ENCODE measurements around the gene SLC4A5.
A peak's percentile ranks its signal among the peaks of the same experiment; 100 is the strongest.
"Not testable (repeated sequence)": the region's sequence is repeated elsewhere in the genome, so short reads cannot be mapped to it uniquely, and the experiment has no call there.

The SLC4A5 gene

DNA sequence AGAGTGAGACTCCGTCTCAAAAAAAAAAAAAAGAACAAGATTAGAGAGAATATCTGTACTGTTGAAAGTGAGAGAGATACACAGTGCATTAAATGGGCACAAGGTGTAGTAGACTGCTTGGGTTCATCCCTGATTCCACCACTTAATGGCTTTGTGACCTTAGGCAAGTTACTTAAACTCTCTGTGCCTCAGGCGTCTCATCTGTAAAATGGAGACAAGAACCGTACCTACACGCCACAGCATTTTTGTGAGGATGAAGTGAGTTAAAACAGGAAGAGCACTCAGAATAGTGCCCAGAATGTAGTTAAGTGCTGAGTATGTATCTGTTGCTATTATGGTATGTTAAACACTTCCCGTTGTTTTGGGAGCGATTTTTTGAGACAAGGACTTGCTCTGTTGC lies 80.5 kb downstream of the SLC4A5 start:
- no peak for DNase-seq

DNA sequence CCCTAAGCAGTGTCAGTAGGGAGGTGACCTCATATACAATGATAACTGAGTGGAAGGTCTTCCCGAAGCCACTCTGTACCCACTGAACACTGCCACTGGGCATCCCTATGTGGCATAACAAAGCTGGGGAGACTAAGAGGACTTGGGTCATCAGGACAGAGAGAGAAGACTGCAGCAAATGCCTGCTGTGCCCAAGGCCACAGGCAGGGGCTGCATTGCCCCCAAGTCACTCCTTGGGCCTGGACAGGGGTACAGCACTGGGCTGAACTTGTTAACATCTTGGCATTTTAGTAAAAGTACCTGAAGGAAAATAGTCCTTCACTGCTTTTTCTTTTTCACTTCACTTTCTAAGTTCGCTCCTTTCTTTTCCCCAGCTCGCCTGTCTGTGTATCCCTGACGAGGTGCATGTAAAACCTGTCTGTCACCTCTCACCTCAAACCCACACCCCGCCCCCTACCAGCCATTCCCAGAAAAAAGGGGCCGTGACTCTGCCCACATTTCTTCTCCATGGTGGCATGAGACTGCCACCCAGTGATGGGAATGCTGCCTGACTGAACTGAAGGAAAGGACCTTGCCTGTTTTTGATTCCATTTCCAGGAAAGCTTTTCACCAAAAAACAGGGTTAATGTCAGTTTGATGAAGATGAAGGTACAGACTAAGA lies 81.9 kb downstream of the SLC4A5 start:
- no peak for DNase-seq

DNA sequence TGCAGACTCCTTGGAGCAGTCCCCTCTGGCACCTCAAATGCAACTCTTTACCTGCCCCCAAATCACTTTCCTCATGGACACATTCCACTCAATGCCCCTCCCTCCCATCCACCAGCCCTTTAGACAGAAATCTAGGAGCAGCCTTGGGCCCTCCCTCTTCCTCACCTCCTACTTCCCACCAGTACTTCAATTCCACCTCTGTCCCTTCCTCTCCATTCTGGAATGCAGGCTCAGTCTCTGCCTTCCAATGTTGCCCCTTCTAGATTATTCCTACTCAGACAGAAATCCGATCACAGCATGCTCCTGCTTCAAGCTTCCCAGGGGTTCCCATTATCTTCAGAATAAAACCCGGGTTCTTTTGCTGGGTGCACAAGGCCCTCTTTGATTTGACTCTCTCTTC lies 82.7 kb downstream of the SLC4A5 start:
- no peak for DNase-seq

DNA sequence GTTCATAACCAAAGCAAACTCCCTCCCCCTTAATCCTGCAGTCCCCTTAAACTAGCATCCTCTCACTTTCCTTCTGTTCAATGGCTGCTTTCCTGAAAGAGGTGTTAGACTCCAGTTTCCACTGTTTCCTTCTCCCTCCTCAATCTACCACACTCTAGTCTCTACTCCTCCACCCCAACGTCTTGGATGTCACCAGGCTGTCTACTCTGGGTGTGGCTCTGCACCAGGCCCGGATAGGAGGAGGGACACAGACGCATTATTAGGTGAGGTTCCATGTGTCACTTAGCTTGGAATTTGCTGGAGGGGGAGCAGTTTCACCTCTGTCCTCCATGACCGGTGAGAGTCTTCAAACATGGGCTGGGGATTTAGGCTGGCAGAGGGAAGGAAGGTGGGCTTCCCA lies 83.5 kb downstream of the SLC4A5 start:
- DNase-seq, result no peak

DNA sequence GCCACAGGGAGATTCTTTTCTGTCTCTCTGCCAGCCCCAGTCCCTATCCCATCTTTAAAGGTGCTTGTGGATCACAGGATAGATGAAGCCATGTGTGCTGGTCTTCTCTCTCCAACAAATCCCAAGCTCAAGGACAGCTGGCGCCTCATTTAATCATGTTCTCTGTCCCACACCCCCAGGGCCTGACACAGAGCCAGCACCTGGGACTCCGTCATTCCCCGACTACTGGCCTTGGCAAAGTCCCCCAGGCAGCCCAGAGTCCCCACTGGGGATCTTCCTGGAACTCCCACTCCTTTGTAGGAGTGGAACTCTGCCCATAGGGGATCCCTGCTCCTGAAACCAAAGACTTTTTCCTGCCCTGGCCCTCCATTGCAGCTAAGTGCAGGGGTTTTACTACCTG lies 84.0 kb downstream of the SLC4A5 start:
- no peak for DNase-seq

DNA sequence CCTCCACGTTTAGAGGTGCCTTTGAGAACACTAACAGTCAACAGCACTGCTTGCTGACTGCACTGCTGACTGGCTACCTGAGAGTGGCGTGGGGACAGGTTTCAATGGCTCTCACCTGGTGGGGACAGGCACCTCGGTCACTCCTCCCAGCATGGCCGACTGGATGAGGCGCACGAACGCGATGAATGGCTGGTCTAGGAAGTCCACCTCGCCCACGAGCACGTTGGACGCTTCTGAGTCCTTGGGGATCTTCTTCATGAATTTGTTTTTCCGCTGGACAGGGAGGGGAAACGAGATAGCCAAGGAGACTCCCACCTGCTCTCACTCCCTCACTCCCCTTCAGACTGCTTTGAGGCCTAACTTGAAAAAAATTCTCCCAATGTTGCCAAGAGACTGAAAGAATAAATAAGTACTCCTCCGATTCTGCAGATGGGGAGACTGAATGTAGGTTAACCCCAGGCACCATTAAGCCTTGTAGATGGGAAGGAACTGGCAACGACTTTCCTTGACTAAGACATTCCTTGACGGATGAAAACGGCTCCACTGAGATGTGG lies 87.5 kb downstream of the SLC4A5 start:
- no peak for DNase-seq

DNA sequence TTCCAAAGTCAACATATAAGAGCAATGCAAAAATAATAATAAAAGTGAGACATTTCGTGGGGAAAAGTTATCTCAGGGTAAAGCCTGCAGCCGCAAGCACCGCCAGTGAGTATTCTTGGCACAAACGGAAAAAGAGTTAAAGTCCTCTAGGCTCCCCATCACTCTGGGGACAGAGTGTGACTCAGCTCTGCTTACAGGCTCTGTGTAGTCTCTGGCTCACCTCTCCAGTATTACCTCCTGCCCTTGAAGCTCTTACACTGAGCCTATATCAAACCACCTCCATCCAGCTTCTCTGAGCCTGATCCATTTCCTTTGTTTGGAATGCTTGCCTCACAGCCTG lies 89.3 kb downstream of the SLC4A5 start:
- DNase-seq, result no peak

DNA sequence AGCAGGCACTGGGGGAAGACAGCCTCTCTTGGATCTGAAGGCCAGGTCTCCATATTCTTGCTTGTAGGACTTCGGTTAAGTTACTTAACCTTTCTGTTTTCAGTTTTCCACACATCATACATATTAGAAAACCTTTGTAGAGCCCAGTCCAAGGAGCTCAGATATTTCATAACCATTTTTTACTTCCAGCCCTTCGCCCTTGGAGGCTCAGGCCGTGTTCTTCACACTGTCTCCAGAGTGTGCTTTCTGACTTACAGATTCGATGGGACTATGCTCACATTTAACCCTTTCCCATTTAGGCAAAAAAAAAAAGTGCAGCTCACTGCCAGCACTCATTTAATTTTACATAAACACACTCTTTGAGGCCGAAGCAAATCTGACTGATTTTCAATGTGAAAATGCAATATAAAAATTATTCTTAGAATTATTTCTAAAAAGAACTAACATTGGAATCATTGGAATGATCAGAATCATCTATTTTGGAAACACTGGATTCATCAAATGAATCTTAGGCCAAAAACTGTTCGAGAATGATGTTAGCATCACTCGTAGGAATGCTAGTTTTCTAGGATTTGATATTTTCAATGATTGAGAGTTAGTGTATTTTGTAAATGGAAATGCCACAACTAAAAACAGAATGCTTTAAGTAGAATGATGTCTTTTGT lies 89.8 kb downstream of the SLC4A5 start:
- no peak for DNase-seq

DNA sequence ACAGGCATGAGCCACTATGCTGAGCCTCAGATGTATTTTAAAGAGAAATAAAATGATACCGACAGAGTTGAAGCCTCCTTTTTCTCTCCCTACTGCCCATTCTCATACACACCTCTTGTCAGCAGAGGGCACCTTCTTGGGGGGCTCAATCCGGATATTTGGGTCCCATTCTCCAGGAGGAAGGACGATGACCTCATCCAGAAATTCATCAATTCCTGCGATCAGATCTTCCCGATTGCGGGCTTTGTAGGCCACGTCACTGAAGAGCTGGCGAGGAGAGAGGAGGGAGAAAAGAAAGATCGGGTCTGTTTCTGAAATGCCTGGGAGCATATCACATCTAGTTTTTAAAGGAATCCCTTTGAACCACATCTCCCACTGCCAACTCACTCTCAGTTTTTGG lies 90.4 kb downstream of the SLC4A5 start:
- no peak for DNase-seq

DNA sequence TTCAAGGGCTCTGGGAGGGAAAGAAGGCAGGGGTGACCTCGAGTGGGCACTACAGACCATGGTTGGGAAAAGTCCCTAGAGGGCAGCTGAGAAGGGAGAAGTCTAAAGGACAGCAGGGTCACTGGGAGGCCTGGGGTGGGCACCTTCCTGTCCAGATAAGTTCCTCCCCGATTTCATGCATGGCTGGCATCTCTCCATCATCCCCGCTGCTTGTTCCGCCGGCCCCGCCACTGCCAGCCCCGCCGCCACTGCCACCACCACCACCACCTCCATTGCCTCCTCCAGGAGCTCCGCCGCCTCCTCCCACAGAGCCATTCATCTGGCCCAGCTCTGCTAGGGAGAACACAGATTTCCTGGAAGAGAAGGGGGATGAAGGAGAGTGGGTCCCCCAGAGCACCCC lies 91.2 kb downstream of the SLC4A5 start:
- no peak for DNase-seq

DNA sequence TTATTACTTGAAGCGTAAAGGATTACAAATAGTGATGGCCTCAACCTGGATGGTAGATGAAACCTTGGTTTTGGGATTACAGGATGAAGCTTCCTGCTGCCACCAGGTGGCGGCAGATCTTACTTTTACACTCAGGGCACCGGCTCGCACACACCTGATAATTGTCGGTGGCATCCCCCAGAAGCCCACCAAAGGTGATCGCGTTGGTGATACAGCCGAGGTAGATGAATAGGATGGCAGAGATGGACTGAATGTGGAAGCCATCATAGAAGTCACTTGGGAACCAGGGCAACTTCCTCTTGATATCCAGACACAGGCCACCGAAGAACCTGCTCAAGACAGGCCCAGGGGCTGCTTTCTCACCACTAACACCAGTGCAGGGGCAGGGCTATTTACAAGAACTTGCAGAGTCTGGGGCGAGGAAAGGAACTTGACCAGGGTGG lies 93.0 kb downstream of the SLC4A5 start:
- peak; percentile 65 for DNase-seq

DNA sequence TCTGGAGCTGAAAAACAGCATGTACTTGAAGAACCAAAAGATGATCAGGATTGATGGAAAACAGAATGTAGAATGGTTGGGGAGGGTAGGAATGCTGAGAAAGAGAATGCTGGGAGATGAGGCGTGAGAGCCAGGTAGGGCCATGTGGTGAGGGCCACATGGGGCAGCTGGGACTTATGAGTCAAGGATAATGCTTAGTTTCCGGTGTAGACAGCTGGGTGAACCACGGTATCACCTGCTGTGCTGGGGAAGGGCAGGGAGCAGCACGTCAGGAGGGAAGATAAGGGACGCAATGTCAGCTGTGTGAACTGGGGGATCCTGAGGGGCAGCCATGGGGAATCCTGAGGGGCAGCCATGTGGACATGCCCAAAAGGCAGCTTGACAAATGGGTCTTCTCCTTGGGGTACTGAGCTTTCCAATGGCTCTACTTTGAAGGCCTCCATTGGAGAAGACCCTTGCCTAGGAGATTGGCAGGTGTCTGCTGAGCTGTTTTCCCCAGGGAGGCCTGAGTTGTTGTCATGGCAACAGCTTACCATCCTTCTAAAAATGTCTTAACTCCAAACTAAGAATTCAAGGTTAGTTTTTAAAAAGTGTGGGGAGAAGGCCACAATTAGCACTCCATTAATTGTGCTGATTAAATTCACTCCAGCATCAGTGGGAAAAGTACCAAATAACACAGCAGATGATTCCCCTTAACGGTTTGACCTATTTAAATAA lies 93.7 kb downstream of the SLC4A5 start:
- DNase-seq, result peak; percentile 4

DNA sequence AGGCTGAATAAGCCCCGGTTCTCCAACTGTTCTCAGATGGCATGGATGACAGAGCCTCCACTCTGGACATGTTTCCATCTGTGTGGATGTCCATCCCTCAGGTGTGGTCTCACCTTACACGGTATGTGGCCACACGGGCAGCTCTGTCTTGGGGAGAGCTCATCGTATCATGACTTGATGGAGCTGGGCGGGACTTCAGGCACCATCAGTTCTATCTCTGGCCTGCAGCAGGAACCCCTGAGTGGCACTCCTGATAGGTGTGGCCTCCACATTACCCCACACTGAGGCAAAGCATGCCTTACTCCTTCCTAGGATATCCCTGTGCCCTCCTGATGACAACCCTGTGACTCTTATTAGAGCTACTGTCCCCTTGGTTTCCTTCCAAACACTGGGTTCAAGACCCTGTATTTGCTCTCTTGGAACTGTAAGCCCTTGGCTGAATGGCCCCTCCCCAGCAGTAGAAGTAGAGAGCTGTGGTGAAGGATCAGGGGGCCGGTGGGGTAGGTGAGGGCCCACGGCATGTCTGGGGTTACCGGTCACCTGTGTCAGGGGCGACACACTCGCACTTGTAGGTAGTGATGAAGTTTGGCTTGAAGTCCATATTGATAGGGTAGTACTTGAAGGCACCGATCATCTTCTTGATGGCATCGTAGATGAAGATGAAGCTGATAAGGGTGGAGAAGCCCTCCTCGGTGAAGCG lies 96.6 kb downstream of the SLC4A5 start:
- DNase-seq, result no peak

DNA sequence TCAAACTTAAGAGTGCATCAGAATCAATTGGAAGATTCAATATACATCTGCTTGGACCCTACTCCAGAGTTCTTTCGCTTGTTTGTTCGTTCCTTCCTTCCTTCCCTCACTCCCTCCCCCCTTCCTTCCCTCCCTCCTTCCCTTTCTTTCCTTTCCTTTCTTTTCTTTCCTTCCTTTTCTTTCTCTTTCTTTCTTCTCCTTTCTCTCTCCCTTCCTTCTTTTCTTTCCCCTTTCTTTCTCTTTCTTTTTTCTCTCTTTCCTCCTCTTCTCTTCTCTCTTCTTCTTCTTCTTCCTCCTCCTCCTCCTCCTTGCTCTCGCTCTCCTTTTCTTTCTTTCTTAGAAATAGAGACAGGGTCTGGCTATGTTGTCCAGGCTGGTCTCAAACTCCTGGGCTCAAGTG lies 98.9 kb downstream of the SLC4A5 start:
- no peak for DNase-seq

DNA sequence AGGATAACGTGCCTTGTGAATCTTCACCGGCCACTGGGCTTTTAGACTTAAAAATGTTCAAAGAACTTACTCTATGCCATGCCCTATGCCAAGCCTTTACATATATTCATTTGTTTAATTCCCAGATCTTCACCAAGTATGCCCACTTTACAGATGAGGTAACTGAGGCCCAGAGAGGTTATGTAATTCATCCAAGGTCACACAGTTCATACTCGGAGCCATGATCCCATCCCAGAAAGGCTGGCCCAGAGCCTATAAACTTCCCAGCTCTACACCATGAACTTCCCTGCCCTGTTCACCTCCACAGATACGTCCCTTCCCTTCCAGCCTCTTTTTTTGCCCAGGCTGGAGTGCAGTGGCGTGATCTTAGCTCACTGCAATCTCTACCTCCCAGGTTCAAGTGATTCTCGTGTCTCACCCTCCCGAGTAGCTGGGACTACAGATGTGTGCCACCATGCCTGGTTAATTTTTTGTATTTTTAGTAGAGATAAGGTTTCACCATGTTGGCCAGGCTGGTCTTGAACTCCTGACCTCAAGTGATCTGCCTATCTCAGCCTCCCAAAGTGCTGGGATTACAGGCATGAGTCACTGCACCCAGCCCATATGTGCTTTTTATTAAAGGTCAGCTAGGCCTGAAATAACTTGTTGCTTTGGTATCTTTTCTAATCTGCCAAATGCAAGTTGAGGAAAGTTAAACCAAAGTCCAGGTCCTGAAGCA lies 100.7 kb downstream of the SLC4A5 start:
- DNase-seq, result no peak

DNA sequence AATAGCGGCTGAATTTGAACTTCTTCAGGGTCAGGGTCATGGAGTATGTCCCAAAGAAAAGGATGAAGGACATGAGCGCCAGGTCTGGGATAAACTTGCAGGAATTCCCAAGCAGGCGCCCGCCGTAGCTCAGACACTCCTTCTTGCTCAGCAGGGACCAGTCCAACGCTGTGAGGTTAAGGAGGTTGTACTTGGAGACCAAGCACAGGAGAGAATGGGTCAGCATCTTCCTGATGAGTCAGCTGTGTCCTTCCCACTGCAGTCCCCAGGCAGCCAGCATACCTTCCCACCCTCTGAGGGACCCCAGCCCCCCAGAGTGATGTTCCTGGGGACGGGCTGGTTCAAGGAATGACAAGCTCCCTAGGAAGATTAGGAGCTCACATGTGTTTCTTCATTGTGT lies 103.9 kb downstream of the SLC4A5 start:
- no peak for DNase-seq

DNA sequence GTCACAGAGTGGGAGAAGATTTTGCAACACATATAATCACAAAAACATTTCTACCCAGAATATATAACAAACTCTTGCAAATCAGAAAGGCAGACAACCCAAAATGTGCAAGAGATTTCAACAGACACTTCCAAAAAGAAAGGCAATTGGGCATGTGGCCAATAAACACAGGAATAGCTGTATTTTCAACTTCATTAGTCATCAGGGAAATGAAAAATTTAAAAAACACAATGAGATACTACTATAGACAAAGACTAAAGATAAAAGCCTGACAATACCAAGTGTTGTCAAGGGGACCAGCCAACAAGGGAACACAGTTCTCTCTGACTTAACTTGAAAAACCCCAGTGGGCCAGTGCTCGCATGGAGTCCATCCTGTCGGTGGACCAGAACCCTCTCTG lies 104.3 kb downstream of the SLC4A5 start:
- no peak for DNase-seq

DNA sequence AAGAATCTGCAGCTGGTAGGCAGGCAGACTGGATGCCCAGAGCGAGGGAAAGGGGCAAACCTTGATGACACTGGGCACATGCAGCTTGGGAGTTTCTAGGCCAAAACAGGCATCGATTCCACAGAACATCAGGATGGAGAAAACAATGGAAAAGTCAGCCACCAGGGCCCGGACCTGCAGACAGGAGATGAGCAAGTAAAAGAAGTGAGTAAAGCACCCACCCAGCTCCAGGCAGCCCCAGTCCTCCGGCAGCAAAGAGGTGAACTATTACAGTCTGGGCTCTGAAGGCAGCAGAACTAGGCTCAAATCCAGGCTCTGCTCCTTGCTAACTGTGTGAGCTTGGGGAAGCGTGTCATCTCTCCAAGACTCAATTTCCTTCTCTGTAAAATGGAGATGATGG lies 108.2 kb downstream of the SLC4A5 start:
- no peak for DNase-seq

DNA sequence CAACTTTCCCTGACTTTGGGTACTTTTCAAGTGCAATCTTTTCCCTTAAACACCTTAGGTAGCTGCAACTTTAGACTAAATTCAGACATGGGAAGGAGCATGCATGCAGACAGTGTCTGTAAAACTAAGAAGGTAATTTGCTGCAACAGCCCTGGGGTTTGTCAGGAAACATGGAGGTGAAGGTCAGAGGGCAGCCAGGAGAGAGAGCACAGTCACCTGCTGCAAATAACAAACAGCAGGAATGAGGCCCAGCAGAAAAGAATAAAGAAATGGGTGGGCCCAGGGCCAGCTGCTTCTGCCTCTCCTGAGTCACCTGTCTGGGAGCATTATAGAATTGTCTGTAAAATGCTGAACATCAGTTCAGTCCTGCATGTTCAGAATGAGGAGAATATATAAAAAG lies 109.6 kb downstream of the SLC4A5 start:
- no peak for DNase-seq

DNA sequence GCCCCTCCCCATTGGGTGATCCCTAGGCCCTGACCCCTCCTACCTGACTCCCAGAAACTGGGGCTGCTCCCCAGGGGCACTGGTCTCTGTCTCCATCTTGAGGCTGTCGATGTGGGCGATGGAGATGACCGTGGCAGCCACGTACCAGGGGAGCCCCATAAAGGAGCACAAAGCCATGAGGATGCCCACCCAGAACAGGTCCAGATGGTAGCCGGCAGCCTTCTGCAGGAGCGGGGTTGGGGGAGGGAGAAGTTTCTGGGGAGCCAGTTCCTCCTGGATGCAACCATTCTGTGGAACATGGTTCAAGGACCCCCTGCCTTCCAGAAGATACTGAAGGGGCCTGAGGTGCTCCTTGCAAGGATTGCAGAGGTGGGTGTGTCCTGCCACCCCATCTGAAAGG lies 110.8 kb downstream of the SLC4A5 start:
- DNase-seq, result no peak

DNA sequence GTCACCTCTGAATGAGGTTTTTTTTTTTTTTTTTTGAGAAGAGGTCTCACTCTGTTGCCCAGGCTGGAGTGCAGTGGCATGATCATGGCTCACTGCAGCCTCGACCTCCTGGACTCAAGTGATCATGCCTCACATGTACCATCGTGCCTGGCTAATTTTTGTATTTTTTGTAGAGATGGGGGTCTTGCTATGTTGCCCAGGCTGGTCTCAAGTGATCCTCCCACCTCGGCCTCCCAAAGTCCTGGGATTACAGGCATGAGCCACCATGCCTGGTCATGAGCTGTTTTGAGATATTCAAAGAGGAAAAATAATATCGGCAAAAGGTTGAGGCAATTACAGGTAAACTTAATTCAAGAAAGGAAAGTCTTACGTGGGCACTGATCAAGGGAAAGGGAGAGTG lies 113.4 kb downstream of the SLC4A5 start:
- not testable (repeated sequence) for DNase-seq

DNA sequence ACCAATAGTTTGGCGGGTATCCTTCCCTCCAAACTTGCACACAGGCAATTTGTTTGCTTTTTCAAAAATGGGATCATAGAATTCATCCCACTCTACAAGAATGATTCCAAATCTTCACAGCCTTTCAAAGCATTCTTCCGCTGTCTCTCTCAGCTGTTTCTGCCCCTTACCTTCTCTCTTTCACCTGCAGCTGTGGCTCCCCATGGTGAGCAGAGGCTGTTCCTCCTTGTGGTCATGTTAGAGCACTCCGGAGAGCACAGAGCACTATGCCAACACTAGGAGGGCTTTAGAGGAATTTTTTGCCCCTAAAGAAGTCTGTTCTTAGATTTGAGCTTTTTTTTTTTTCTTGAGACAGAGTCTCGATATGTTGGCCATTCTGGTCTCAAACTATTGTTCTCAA lies 114.4 kb downstream of the SLC4A5 start:
- DNase-seq, result no peak

DNA sequence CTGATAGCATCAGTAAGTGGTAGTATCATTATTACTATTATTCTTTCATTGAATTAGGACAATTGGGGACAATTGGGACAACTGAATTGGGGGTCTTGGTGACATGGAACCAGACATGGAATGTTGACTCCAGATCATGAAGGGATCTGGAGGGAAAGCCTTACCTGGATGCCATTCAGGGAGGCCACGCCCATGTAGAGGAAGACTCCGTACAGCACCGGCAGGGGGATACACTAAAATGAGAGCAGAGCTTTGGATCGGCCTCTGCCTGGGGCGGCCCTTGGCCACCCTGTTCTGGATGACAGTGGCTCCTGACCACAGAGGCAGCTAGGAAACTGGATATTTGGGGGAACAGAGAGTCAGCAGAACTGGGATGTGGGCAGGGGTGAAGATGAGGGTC lies 115.6 kb downstream of the SLC4A5 start:
- no peak for DNase-seq
